ENCODE results near the gene CHPT1.

The CHPT1 gene

GRCh38 chr12:101686176-101686575 lies 11.3 kb upstream of the CHPT1 start:
- DNase-seq: no peak

GRCh38 chr12:101690544-101691098 lies 6.8 kb upstream of the CHPT1 start:
- no peak for DNase-seq

- DNase-seq: no peak
Measured at GRCh38 chr12:101691503-101692096, 5.8 kb upstream of the CHPT1 start.

GRCh38 chr12:101694297-101694848 lies 3.1 kb upstream of the CHPT1 start:
- no peak for DNase-seq

GRCh38 chr12:101694986-101695385 lies 2.5 kb upstream of the CHPT1 start:
- DNase-seq: no peak

GRCh38 chr12:101695706-101696105 lies 1.7 kb upstream of the CHPT1 start:
- no peak for DNase-seq

GRCh38 chr12:101696251-101697196 lies 916 bp upstream of the CHPT1 start:
- DNase-seq: peak in 1 of 2 donors; percentile 27

- DNase-seq: peak in 1 of 2 donors; percentile 56
Measured at GRCh38 chr12:101697930-101698799, 725 bp downstream of the CHPT1 start.

- DNase-seq: no peak
Measured at GRCh38 chr12:101698800-101699347, 1.4 kb downstream of the CHPT1 start.

- DNase-seq: no peak
Measured at GRCh38 chr12:101700299-101700820, 2.9 kb downstream of the CHPT1 start.

- no peak for DNase-seq
Measured at GRCh38 chr12:101703487-101703886, 6.0 kb downstream of the CHPT1 start.

GRCh38 chr12:101706403-101706802 lies 9.0 kb downstream of the CHPT1 start:
- no peak for DNase-seq

- DNase-seq: no peak
Measured at GRCh38 chr12:101707131-101707782, 9.8 kb downstream of the CHPT1 start.

GRCh38 chr12:101710288-101710687 lies 12.8 kb downstream of the CHPT1 start:
- DNase-seq: no peak

- DNase-seq: no peak
Measured at GRCh38 chr12:101713059-101713682, 15.7 kb downstream of the CHPT1 start.

- DNase-seq: no peak
Measured at GRCh38 chr12:101713930-101714329, 16.5 kb downstream of the CHPT1 start.

GRCh38 chr12:101714877-101715444 lies 17.5 kb downstream of the CHPT1 start:
- DNase-seq: peak in 1 of 2 donors; percentile 19

GRCh38 chr12:101719566-101719965 lies 22.1 kb downstream of the CHPT1 start:
- no peak for DNase-seq

GRCh38 chr12:101720118-101720517 lies 22.7 kb downstream of the CHPT1 start:
- no peak for DNase-seq

GRCh38 chr12:101722392-101722791 lies 25.0 kb downstream of the CHPT1 start:
- no peak for DNase-seq

- no peak for DNase-seq
Measured at GRCh38 chr12:101727098-101727497, 29.7 kb downstream of the CHPT1 start.

Measured in bone marrow (tissue), 2 donors.